ENCODE results near the gene MTMR12. TPM values are rescaled to one million over a fixed set of nuclear protein-coding genes. Genes with fewer than 3 reads are reported as not detected.

The MTMR12 gene
- total and polyA plus RNA-seq, 2 of the 13 experiments (the other 11 are each of a cell fraction or from before 2014, with no cell fraction given) = 23.4 to 36.6 TPM

- TF ChIP-seq UBTF (CRISPR knock-in tag; IDR thresholded peaks at IDR 0.05) (no peak), ARID3A (IDR thresholded peaks at IDR 0.05; ENCODE audit: low read depth, low read length) (no peak), ZNF280D (CRISPR knock-in tag; IDR thresholded peaks at IDR 0.05) (no peak), NRL (CRISPR knock-in tag; IDR thresholded peaks at IDR 0.05; ENCODE audit: borderline replicate concordance) (no peak), ZSCAN21 (CRISPR knock-in tag; IDR thresholded peaks at IDR 0.05; ENCODE audit: borderline replicate concordance) (peak; percentile 34; the same call in 1 of the 2 replicates), TARDBP (CRISPR knock-in tag; IDR thresholded peaks at IDR 0.05) (no peak), ZEB1 (IDR thresholded peaks at IDR 0.05; ENCODE audit: insufficient replicate concordance, low read depth) (peak; percentile 31), ARHGAP35 (CRISPR knock-in tag; IDR thresholded peaks at IDR 0.05; ENCODE audit: borderline replicate concordance) (no peak), FOXJ3 (CRISPR knock-in tag; IDR thresholded peaks at IDR 0.05; ENCODE audit: borderline replicate concordance) (peak; percentile 69; the same call in 1 of the 2 replicates), PBX3 (CRISPR knock-in tag; IDR thresholded peaks at IDR 0.05; ENCODE audit: borderline replicate concordance) (no peak), HDAC2 (CRISPR knock-in tag; IDR thresholded peaks at IDR 0.05) (peak; percentile 67; the same call in 1 of the 2 replicates), ATF4 (CRISPR knock-in tag; IDR thresholded peaks at IDR 0.05) (no peak), THAP11 (CRISPR knock-in tag; IDR thresholded peaks at IDR 0.05) (no peak), DMTF1 (CRISPR knock-in tag; IDR thresholded peaks at IDR 0.05) (no peak), ZNF878 (CRISPR knock-in tag; IDR thresholded peaks at IDR 0.05) (no peak), ZNF563 (CRISPR knock-in tag; IDR thresholded peaks at IDR 0.05) (no peak), JUNB (CRISPR knock-in tag; IDR thresholded peaks at IDR 0.05; ENCODE audit: borderline replicate concordance) (no peak), ZNF225 (CRISPR knock-in tag; IDR thresholded peaks at IDR 0.05) (no peak)
These were observed 1.9 kb upstream of the MTMR12 start (continued) for GRCh38 chr5:32314658-32315057.

Data from HepG2 (cell line).